Measurements from ENCODE around the gene ZNF407.
A peak's percentile ranks its signal among the peaks of the same experiment; 100 is the strongest.

ZNF407 gene

GRCh38 chr18:74972354-74972753, 374.7 kb downstream of the ZNF407 start:
- Histone ChIP-seq H3K18ac (ENCODE audit: low read length) (no peak overlapping the region), H2BK5ac (ENCODE audit: low read length) (no peak overlapping the region), H3K56ac (ENCODE audit: low read length) (no peak overlapping the region), H3K27ac (ENCODE audit: low read depth, low read length) (no peak overlapping the region), H3K36me3 (ENCODE audit: control insufficient read depth, insufficient read depth, low read length) (no peaks in the 10 kb centered on the region), H3K9ac (ENCODE audit: low read length) (no peak overlapping the region), H3K4me1 (ENCODE audit: control insufficient read depth, low read depth, low read length) (peaks cover 2% of the 10 kb centered on the region), H2BK15ac (replicated peaks; ENCODE audit: low read depth) (no peak overlapping the region), H3K23ac (ENCODE audit: low read length) (no peak overlapping the region), H2BK120ac (ENCODE audit: low read depth, low read length) (no peak overlapping the region), H3K4me2 (ENCODE audit: low read length) (no peak overlapping the region), H3K4ac (ENCODE audit: low read depth, low read length) (no peak overlapping the region), H2AK5ac (ENCODE audit: low read length) (no peak overlapping the region), H3K79me2 (ENCODE audit: control insufficient read depth, insufficient read depth, low read length) (no peaks in the 10 kb centered on the region), H3K27me3 (ENCODE audit: insufficient read depth, low read length, poor library complexity) (no peaks in the 10 kb centered on the region), H3K4me3 (ENCODE audit: low read length) (no peak overlapping the region), H4K8ac (ENCODE audit: low read depth, low read length) (no peak overlapping the region), H4K5ac (ENCODE audit: low read length) (no peak overlapping the region), H3K79me1 (ENCODE audit: low read length) (no peaks in the 10 kb centered on the region)
- no CpG with 5 or more reads among the region's 1 CpG for WGBS (ENCODE audit: extremely low coverage, insufficient coverage, low lambda C conversion rate)
- peak; percentile 20 for DNase-seq

- Histone ChIP-seq H3K56ac (ENCODE audit: low read length) (no peak overlapping the region), H3K18ac (ENCODE audit: low read length) (no peak overlapping the region), H3K9ac (ENCODE audit: low read length) (no peak overlapping the region), H3K27me3 (ENCODE audit: insufficient read depth, low read length, poor library complexity) (no peaks in the 10 kb centered on the region), H2BK5ac (ENCODE audit: low read length) (no peak overlapping the region), H4K5ac (ENCODE audit: low read length) (no peak overlapping the region), H3K79me2 (ENCODE audit: control insufficient read depth, insufficient read depth, low read length) (no peaks in the 10 kb centered on the region), H3K79me1 (ENCODE audit: low read length) (no peaks in the 10 kb centered on the region), H2BK15ac (replicated peaks; ENCODE audit: low read depth) (no peak overlapping the region), H3K4me1 (ENCODE audit: control insufficient read depth, low read depth, low read length) (peaks cover 2% of the 10 kb centered on the region), H3K4me3 (ENCODE audit: low read length) (no peak overlapping the region), H3K4me2 (ENCODE audit: low read length) (no peak overlapping the region), H4K8ac (ENCODE audit: low read depth, low read length) (no peak overlapping the region), H2AK5ac (ENCODE audit: low read length) (no peak overlapping the region), H3K23ac (ENCODE audit: low read length) (no peak overlapping the region), H3K36me3 (ENCODE audit: control insufficient read depth, insufficient read depth, low read length) (no peaks in the 10 kb centered on the region), H3K27ac (ENCODE audit: low read depth, low read length) (no peak overlapping the region), H3K4ac (ENCODE audit: low read depth, low read length) (no peak overlapping the region), H2BK120ac (ENCODE audit: low read depth, low read length) (no peak overlapping the region)
- DNase-seq = no peak
- WGBS (ENCODE audit: extremely low coverage, insufficient coverage, low lambda C conversion rate) = 100% methylated on average over 1 of the region's 5 CpGs
These were observed 377.3 kb downstream of the ZNF407 start for GRCh38 chr18:74975001-74975400.

- Histone ChIP-seq H2BK15ac (replicated peaks; ENCODE audit: low read depth) (no peak overlapping the region), H3K36me3 (ENCODE audit: control insufficient read depth, insufficient read depth, low read length) (no peaks in the 10 kb centered on the region), H3K4ac (ENCODE audit: low read depth, low read length) (no peak overlapping the region), H4K5ac (ENCODE audit: low read length) (no peak overlapping the region), H2BK5ac (ENCODE audit: low read length) (no peak overlapping the region), H3K27me3 (ENCODE audit: insufficient read depth, low read length, poor library complexity) (no peaks in the 10 kb centered on the region), H3K27ac (ENCODE audit: low read depth, low read length) (no peak overlapping the region), H3K4me1 (ENCODE audit: control insufficient read depth, low read depth, low read length) (peaks cover 2% of the 10 kb centered on the region), H3K23ac (ENCODE audit: low read length) (no peak overlapping the region), H3K4me2 (ENCODE audit: low read length) (no peak overlapping the region), H4K8ac (ENCODE audit: low read depth, low read length) (no peak overlapping the region), H3K9ac (ENCODE audit: low read length) (no peak overlapping the region), H3K56ac (ENCODE audit: low read length) (no peak overlapping the region), H3K4me3 (ENCODE audit: low read length) (no peak overlapping the region), H3K79me1 (ENCODE audit: low read length) (no peaks in the 10 kb centered on the region), H3K18ac (ENCODE audit: low read length) (no peak overlapping the region), H3K79me2 (ENCODE audit: control insufficient read depth, insufficient read depth, low read length) (no peaks in the 10 kb centered on the region), H2AK5ac (ENCODE audit: low read length) (no peak overlapping the region), H2BK120ac (ENCODE audit: low read depth, low read length) (no peak overlapping the region)
- no peak for DNase-seq
- no CpG with 5 or more reads among the region's 11 CpGs for WGBS (ENCODE audit: extremely low coverage, insufficient coverage, low lambda C conversion rate)
These were observed 378.8 kb downstream of the ZNF407 start for GRCh38 chr18:74976331-74976909.

GRCh38 chr18:74977041-74977440, 379.4 kb downstream of the ZNF407 start:
- Histone ChIP-seq H3K36me3 (ENCODE audit: control insufficient read depth, insufficient read depth, low read length) (no peaks in the 10 kb centered on the region), H3K56ac (ENCODE audit: low read length) (no peak overlapping the region), H3K79me2 (ENCODE audit: control insufficient read depth, insufficient read depth, low read length) (no peaks in the 10 kb centered on the region), H3K27ac (ENCODE audit: low read depth, low read length) (no peak overlapping the region), H3K4me3 (ENCODE audit: low read length) (no peak overlapping the region), H3K4me2 (ENCODE audit: low read length) (no peak overlapping the region), H2BK15ac (replicated peaks; ENCODE audit: low read depth) (no peak overlapping the region), H4K5ac (ENCODE audit: low read length) (no peak overlapping the region), H2BK120ac (ENCODE audit: low read depth, low read length) (no peak overlapping the region), H3K79me1 (ENCODE audit: low read length) (no peaks in the 10 kb centered on the region), H3K27me3 (ENCODE audit: insufficient read depth, low read length, poor library complexity) (no peaks in the 10 kb centered on the region), H3K23ac (ENCODE audit: low read length) (no peak overlapping the region), H3K4ac (ENCODE audit: low read depth, low read length) (no peak overlapping the region), H3K9ac (ENCODE audit: low read length) (no peak overlapping the region), H4K8ac (ENCODE audit: low read depth, low read length) (no peak overlapping the region), H3K4me1 (ENCODE audit: control insufficient read depth, low read depth, low read length) (peaks cover 2% of the 10 kb centered on the region), H3K18ac (ENCODE audit: low read length) (no peak overlapping the region), H2AK5ac (ENCODE audit: low read length) (no peak overlapping the region), H2BK5ac (ENCODE audit: low read length) (no peak overlapping the region)
- DNase-seq = no peak
- WGBS (ENCODE audit: extremely low coverage, insufficient coverage, low lambda C conversion rate) = no CpG with 5 or more reads among the region's 2 CpGs

GRCh38 chr18:74980669-74981068, 383.0 kb downstream of the ZNF407 start:
- Histone ChIP-seq H2AK5ac (ENCODE audit: low read length) (no peak overlapping the region), H3K9ac (ENCODE audit: low read length) (no peak overlapping the region), H4K8ac (ENCODE audit: low read depth, low read length) (no peak overlapping the region), H3K4me2 (ENCODE audit: low read length) (no peak overlapping the region), H2BK5ac (ENCODE audit: low read length) (no peak overlapping the region), H2BK120ac (ENCODE audit: low read depth, low read length) (no peak overlapping the region), H3K79me1 (ENCODE audit: low read length) (no peaks in the 10 kb centered on the region), H4K5ac (ENCODE audit: low read length) (no peak overlapping the region), H3K27ac (ENCODE audit: low read depth, low read length) (no peak overlapping the region), H3K23ac (ENCODE audit: low read length) (no peak overlapping the region), H3K56ac (ENCODE audit: low read length) (no peak overlapping the region), H3K18ac (ENCODE audit: low read length) (no peak overlapping the region), H3K79me2 (ENCODE audit: control insufficient read depth, insufficient read depth, low read length) (no peaks in the 10 kb centered on the region), H3K4me3 (ENCODE audit: low read length) (no peak overlapping the region), H2BK15ac (replicated peaks; ENCODE audit: low read depth) (no peak overlapping the region), H3K4ac (ENCODE audit: low read depth, low read length) (no peak overlapping the region), H3K27me3 (ENCODE audit: insufficient read depth, low read length, poor library complexity) (no peaks in the 10 kb centered on the region), H3K4me1 (ENCODE audit: control insufficient read depth, low read depth, low read length) (peaks cover 2% of the 10 kb centered on the region), H3K36me3 (ENCODE audit: control insufficient read depth, insufficient read depth, low read length) (no peaks in the 10 kb centered on the region)
- no CpG with 5 or more reads among the region's 6 CpGs for WGBS (ENCODE audit: extremely low coverage, insufficient coverage, low lambda C conversion rate)
- DNase-seq = no peak

- H3K4me2 ChIP-seq (ENCODE audit: low read length) = no peak overlapping the region
- peaks cover 2% of the 10 kb centered on the region for H3K4me1 ChIP-seq (ENCODE audit: control insufficient read depth, low read depth, low read length)
- H3K56ac ChIP-seq (ENCODE audit: low read length) = no peak overlapping the region
- no peak overlapping the region for H4K8ac ChIP-seq (ENCODE audit: low read depth, low read length)
- no peaks in the 10 kb centered on the region for H3K79me2 ChIP-seq (ENCODE audit: control insufficient read depth, insufficient read depth, low read length)
- no peak overlapping the region for H4K5ac ChIP-seq (ENCODE audit: low read length)
- H3K4me3 ChIP-seq (ENCODE audit: low read length) = no peak overlapping the region
- no peaks in the 10 kb centered on the region for H3K79me1 ChIP-seq (ENCODE audit: low read length)
- H3K27ac ChIP-seq (ENCODE audit: low read depth, low read length) = no peak overlapping the region
- no CpG with 5 or more reads among the region's 9 CpGs for WGBS (ENCODE audit: extremely low coverage, insufficient coverage, low lambda C conversion rate)
- DNase-seq = no peak
- no peak overlapping the region for H2AK5ac ChIP-seq (ENCODE audit: low read length)
- H3K9ac ChIP-seq (ENCODE audit: low read length) = no peak overlapping the region
- H3K23ac ChIP-seq (ENCODE audit: low read length) = no peak overlapping the region
- H2BK15ac ChIP-seq (replicated peaks; ENCODE audit: low read depth) = no peak overlapping the region
- H2BK120ac ChIP-seq (ENCODE audit: low read depth, low read length) = no peak overlapping the region
- no peak overlapping the region for H2BK5ac ChIP-seq (ENCODE audit: low read length)
- H3K4ac ChIP-seq (ENCODE audit: low read depth, low read length) = no peak overlapping the region
- H3K18ac ChIP-seq (ENCODE audit: low read length) = no peak overlapping the region
- H3K36me3 ChIP-seq (ENCODE audit: control insufficient read depth, insufficient read depth, low read length) = no peaks in the 10 kb centered on the region
- H3K27me3 ChIP-seq (ENCODE audit: insufficient read depth, low read length, poor library complexity) = no peaks in the 10 kb centered on the region
These were observed 383.8 kb downstream of the ZNF407 start for GRCh38 chr18:74981476-74981875.
